ENCODE results near the gene SDR42E2.

GRCh38 chr16:22181426-22181825 is 19.1 kb downstream of the SDR42E2 start:
- no peak for TF ChIP-seq CTCF (conservative IDR thresholded peaks at IDR 0.05; ENCODE audit: low read depth, low read length)
- TF ChIP-seq EZH2 (IDR thresholded peaks at IDR 0.05; ENCODE audit: borderline replicate concordance, low read depth, low read length, poor library complexity, severe bottlenecking): no peak
